Measurements from ENCODE around the gene IGLL1. TPM values are rescaled to one million over a fixed set of nuclear protein-coding genes. Genes with fewer than 3 reads are reported as not detected.

Gene IGLL1
- total and polyA plus RNA-seq, 2 experiments from 2014 or later: not detected

- peak overlapping the region; percentile 79 for H3K4me3 Mint-ChIP-seq
- peaks cover 13% of the 10 kb centered on the region for H3K4me1 Mint-ChIP-seq
- H3K27me3 Mint-ChIP-seq (ENCODE audit: insufficient read depth, low read depth, poor library complexity): peaks cover 48% of the 10 kb centered on the region
- H3K36me3 ChIP-seq (ENCODE audit: insufficient read depth): no peaks in the 10 kb centered on the region
- H3F3A ChIP-seq (replicated peaks; ENCODE audit: low read depth): 0 out of 2 replicates have a peak, but pooled peaks cover 6% of the 10 kb centered on the region
- H3K27me3 ChIP-seq (ENCODE audit: insufficient read depth): peaks cover 56% of the 10 kb centered on the region
- H4K20me1 ChIP-seq (replicated peaks; ENCODE audit: insufficient read depth): no peaks in the 10 kb centered on the region
- no peak for TF ChIP-seq NANOG (IDR thresholded peaks at IDR 0.05; ENCODE audit: borderline replicate concordance)
- no peak for TF ChIP-seq ZNF331 (CRISPR knock-in tag; IDR thresholded peaks at IDR 0.05; ENCODE audit: low read depth)
- no peak for TF ChIP-seq CREB1 (CRISPR knock-in tag; IDR thresholded peaks at IDR 0.05; ENCODE audit: low read depth)
- no peak for TF ChIP-seq JUNB (IDR thresholded peaks at IDR 0.05; ENCODE audit: unreplicated experiment)
- TF ChIP-seq EZH2phosphoT487 (IDR thresholded peaks at IDR 0.05; ENCODE audit: unreplicated experiment): no peak
- no peak for TF ChIP-seq EZH2 (IDR thresholded peaks at IDR 0.05; ENCODE audit: low read depth, unreplicated experiment)
- TF ChIP-seq, protein P1, sequence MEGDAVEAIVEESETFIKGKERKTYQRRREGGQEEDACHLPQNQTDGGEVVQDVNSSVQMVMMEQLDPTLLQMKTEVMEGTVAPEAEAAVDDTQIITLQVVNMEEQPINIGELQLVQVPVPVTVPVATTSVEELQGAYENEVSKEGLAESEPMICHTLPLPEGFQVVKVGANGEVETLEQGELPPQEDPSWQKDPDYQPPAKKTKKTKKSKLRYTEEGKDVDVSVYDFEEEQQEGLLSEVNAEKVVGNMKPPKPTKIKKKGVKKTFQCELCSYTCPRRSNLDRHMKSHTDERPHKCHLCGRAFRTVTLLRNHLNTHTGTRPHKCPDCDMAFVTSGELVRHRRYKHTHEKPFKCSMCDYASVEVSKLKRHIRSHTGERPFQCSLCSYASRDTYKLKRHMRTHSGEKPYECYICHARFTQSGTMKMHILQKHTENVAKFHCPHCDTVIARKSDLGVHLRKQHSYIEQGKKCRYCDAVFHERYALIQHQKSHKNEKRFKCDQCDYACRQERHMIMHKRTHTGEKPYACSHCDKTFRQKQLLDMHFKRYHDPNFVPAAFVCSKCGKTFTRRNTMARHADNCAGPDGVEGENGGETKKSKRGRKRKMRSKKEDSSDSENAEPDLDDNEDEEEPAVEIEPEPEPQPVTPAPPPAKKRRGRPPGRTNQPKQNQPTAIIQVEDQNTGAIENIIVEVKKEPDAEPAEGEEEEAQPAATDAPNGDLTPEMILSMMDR (conservative IDR thresholded peaks at IDR 0.05; ENCODE audit: low read depth in 2 of 2): no peak
- no peak for TF ChIP-seq STAT1 (IDR thresholded peaks at IDR 0.05; ENCODE audit: unreplicated experiment)
- no peak for TF ChIP-seq POLR2AphosphoS5 (IDR thresholded peaks at IDR 0.05; ENCODE audit: low read depth)
- H2AFZ ChIP-seq: no peak overlapping the region
- H3K79me2 ChIP-seq (replicated peaks; ENCODE audit: insufficient read depth): no peaks in the 10 kb centered on the region
- no peak overlapping the region for H3K27ac Mint-ChIP-seq
- H3K27ac ChIP-seq (ENCODE audit: low read depth): no peak overlapping the region
- H3K36me3 Mint-ChIP-seq (ENCODE audit: low read depth): no peaks in the 10 kb centered on the region; the same call in 2 of the 3 replicates
- H3K9me2 ChIP-seq (ENCODE audit: insufficient read depth): no peaks in the 10 kb centered on the region
- ATAC-seq: peak; percentile 8; the same call in 2 of the 3 replicates
- peak overlapping the region; percentile 97 for H3K4me2 ChIP-seq
- no peak for DNase-seq (ENCODE audit: low spot score)
- peak overlapping the region; percentile 77 for H3K4me3 ChIP-seq
- H3K4me1 ChIP-seq (ENCODE audit: insufficient read depth): no peaks in the 10 kb centered on the region
- H3K9me3 Mint-ChIP-seq: no peaks in the 10 kb centered on the region; the same call in 2 of the 3 replicates
These were observed 13.2 kb downstream of the IGLL1 start for GRCh38 chr22:23566705-23567475.

GRCh38 chr22:23565915-23566704, 14.0 kb downstream of the IGLL1 start:
- DNase-seq (ENCODE audit: low spot score) (peak; percentile 35), ATAC-seq (peak; percentile 45)
- H3K4me1 ChIP-seq (ENCODE audit: insufficient read depth): no peaks in the 10 kb centered on the region
- Mint-ChIP-seq H3K4me3 (peak overlapping the region; percentile 79), H3K36me3 (ENCODE audit: low read depth) (no peaks in the 10 kb centered on the region), H3K9me3 (peaks cover 2% of the 10 kb centered on the region; the same call in 1 of the 3 replicates), H3K27ac (no peak overlapping the region), H3K27me3 (ENCODE audit: insufficient read depth, low read depth, poor library complexity) (peaks cover 49% of the 10 kb centered on the region), H3K4me1 (peaks cover 13% of the 10 kb centered on the region)
- H3K36me3 ChIP-seq (ENCODE audit: insufficient read depth): no peaks in the 10 kb centered on the region
- H3K79me2 ChIP-seq (replicated peaks; ENCODE audit: insufficient read depth): no peaks in the 10 kb centered on the region
- H3K27me3 ChIP-seq (ENCODE audit: insufficient read depth): peaks cover 56% of the 10 kb centered on the region
- H3K4me3 ChIP-seq: peak overlapping the region; percentile 77
- H3K27ac ChIP-seq (ENCODE audit: low read depth): no peak overlapping the region
- 0 out of 2 replicates have a peak, but pooled peaks cover 6% of the 10 kb centered on the region for H3F3A ChIP-seq (replicated peaks; ENCODE audit: low read depth)
- H3K4me2 ChIP-seq: peak overlapping the region; percentile 97
- peak overlapping the region; percentile 93 for H2AFZ ChIP-seq
- no peaks in the 10 kb centered on the region for H3K9me2 ChIP-seq (ENCODE audit: insufficient read depth)
- H4K20me1 ChIP-seq (replicated peaks; ENCODE audit: insufficient read depth): no peaks in the 10 kb centered on the region
- TF ChIP-seq NANOG (IDR thresholded peaks at IDR 0.05; ENCODE audit: borderline replicate concordance) (no peak), STAT1 (IDR thresholded peaks at IDR 0.05; ENCODE audit: unreplicated experiment) (no peak), JUNB (IDR thresholded peaks at IDR 0.05; ENCODE audit: unreplicated experiment) (no peak), CREB1 (CRISPR knock-in tag; IDR thresholded peaks at IDR 0.05; ENCODE audit: low read depth) (no peak), ZNF331 (CRISPR knock-in tag; IDR thresholded peaks at IDR 0.05; ENCODE audit: low read depth) (no peak)
- TF ChIP-seq, protein P2, sequence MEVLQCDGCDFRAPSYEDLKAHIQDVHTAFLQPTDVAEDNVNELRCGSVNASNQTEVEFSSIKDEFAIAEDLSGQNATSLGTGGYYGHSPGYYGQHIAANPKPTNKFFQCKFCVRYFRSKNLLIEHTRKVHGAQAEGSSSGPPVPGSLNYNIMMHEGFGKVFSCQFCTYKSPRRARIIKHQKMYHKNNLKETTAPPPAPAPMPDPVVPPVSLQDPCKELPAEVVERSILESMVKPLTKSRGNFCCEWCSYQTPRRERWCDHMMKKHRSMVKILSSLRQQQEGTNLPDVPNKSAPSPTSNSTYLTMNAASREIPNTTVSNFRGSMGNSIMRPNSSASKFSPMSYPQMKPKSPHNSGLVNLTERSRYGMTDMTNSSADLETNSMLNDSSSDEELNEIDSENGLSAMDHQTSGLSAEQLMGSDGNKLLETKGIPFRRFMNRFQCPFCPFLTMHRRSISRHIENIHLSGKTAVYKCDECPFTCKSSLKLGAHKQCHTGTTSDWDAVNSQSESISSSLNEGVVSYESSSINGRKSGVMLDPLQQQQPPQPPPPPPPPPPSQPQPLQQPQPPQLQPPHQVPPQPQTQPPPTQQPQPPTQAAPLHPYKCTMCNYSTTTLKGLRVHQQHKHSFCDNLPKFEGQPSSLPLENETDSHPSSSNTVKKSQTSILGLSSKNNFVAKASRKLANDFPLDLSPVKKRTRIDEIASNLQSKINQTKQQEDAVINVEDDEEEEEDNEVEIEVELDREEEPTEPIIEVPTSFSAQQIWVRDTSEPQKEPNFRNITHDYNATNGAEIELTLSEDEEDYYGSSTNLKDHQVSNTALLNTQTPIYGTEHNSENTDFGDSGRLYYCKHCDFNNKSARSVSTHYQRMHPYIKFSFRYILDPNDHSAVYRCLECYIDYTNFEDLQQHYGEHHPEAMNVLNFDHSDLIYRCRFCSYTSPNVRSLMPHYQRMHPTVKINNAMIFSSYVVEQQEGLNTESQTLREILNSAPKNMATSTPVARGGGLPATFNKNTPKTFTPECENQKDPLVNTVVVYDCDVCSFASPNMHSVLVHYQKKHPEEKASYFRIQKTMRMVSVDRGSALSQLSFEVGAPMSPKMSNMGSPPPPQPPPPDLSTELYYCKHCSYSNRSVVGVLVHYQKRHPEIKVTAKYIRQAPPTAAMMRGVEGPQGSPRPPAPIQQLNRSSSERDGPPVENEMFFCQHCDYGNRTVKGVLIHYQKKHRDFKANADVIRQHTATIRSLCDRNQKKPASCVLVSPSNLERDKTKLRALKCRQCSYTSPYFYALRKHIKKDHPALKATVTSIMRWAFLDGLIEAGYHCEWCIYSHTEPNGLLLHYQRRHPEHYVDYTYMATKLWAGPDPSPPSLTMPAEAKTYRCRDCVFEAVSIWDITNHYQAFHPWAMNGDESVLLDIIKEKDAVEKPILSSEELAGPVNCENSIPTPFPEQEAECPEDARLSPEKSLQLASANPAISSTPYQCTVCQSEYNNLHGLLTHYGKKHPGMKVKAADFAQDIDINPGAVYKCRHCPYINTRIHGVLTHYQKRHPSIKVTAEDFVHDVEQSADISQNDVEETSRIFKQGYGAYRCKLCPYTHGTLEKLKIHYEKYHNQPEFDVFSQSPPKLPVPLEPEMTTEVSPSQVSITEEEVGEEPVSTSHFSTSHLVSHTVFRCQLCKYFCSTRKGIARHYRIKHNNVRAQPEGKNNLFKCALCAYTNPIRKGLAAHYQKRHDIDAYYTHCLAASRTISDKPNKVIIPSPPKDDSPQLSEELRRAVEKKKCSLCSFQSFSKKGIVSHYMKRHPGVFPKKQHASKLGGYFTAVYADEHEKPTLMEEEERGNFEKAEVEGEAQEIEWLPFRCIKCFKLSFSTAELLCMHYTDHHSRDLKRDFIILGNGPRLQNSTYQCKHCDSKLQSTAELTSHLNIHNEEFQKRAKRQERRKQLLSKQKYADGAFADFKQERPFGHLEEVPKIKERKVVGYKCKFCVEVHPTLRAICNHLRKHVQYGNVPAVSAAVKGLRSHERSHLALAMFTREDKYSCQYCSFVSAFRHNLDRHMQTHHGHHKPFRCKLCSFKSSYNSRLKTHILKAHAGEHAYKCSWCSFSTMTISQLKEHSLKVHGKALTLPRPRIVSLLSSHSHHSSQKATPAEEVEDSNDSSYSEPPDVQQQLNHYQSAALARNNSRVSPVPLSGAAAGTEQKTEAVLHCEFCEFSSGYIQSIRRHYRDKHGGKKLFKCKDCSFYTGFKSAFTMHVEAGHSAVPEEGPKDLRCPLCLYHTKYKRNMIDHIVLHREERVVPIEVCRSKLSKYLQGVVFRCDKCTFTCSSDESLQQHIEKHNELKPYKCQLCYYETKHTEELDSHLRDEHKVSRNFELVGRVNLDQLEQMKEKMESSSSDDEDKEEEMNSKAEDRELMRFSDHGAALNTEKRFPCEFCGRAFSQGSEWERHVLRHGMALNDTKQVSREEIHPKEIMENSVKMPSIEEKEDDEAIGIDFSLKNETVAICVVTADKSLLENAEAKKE (CRISPR knock-in tag; IDR thresholded peaks at IDR 0.05): no peak

Data from GM23338 (cell line).